H9 (cell line): ENCODE measurements around the gene FAM83F. TPM values are rescaled to one million over a fixed set of nuclear protein-coding genes. Genes with fewer than 3 reads are reported as not detected.

Experiments used
- DNase-seq: peaks from one replicate; pipeline ENCODE4 v3.0.0-alpha.2; 2017
- H2AFZ ChIP-seq: one replicate; pipeline ENCODE4 v1.6.1; 2013; ENCODE audit warnings: mild to moderate bottlenecking, low read length, control low read depth, moderate library complexity
- H2AK5ac ChIP-seq: 2 replicates; pipeline ENCODE4 v1.6.1; 2013; ENCODE audit warnings: low read length, control low read depth, mixed read lengths; ENCODE audit not compliant: insufficient read length
- H2BK120ac ChIP-seq: one replicate; pipeline ENCODE4 v1.6.1; 2013; ENCODE audit warnings: low read depth, mild to moderate bottlenecking, low read length, control low read depth, inconsistent platforms; ENCODE audit not compliant: poor library complexity, severe bottlenecking
- H2BK12ac ChIP-seq: 2 replicates; pipeline ENCODE4 v1.6.1; 2013; ENCODE audit warnings: low read length, control low read depth, mixed read lengths, low read depth; ENCODE audit not compliant: insufficient read length
- H2BK15ac ChIP-seq: 2 replicates; pipeline ENCODE4 v1.6.1; 2013; ENCODE audit warnings: low read depth, low read length, control low read depth
- H2BK20ac ChIP-seq: one replicate; pipeline ENCODE4 v1.6.1; 2013; ENCODE audit warnings: low read depth, mild to moderate bottlenecking, low read length, control low read depth, inconsistent platforms; ENCODE audit not compliant: poor library complexity, severe bottlenecking
- H2BK5ac ChIP-seq: 2 replicates; pipeline ENCODE4 v1.6.1; 2013; ENCODE audit warnings: low read length, control low read depth, mixed read lengths; ENCODE audit not compliant: insufficient read length
- H3K14ac ChIP-seq: 2 replicates; pipeline ENCODE4 v1.6.1; 2013; ENCODE audit warnings: low read length, control low read depth; ENCODE audit not compliant: insufficient read depth
- H3K18ac ChIP-seq: 2 replicates; pipeline ENCODE4 v1.6.1; 2013; ENCODE audit warnings: low read depth, mild to moderate bottlenecking, mixed read lengths, low read length, control low read depth; ENCODE audit not compliant: insufficient read length
- H3K23ac ChIP-seq: 2 replicates; pipeline ENCODE4 v1.6.1; 2013; ENCODE audit warnings: low read length, control low read depth, mixed read lengths, low read depth; ENCODE audit not compliant: insufficient read length
- H3K23me2 ChIP-seq: 2 replicates; pipeline ENCODE4 v1.6.1; 2013; ENCODE audit warnings: low read depth, mild to moderate bottlenecking, mixed read lengths, low read length, control low read depth; ENCODE audit not compliant: insufficient read length, poor library complexity, severe bottlenecking
- H3K27ac ChIP-seq: 2 replicates; pipeline ENCODE4 v1.5.1; 2013; ENCODE audit warnings: low read length, control low read depth, mixed read lengths, low read depth; ENCODE audit not compliant: insufficient read length
- H3K27me3 ChIP-seq: 2 replicates; pipeline ENCODE4 v1.6.1; 2013; ENCODE audit warnings: low read length, control low read depth, inconsistent platforms; ENCODE audit not compliant: insufficient read depth
- H3K4ac ChIP-seq: 2 replicates; pipeline ENCODE4 v1.6.1; 2013; ENCODE audit warnings: low read depth, mild to moderate bottlenecking, control low read depth, inconsistent platforms, low read length, moderate library complexity
- H3K4me1 ChIP-seq: 2 replicates; pipeline ENCODE4 v1.6.1; 2013; ENCODE audit warnings: low read length, control low read depth, inconsistent platforms; ENCODE audit not compliant: insufficient read depth
- H3K4me2 ChIP-seq: 2 replicates; pipeline ENCODE4 v1.6.1; 2013; ENCODE audit warnings: low read length, control low read depth, mixed read lengths; ENCODE audit not compliant: insufficient read length, insufficient read depth
- H3K56ac ChIP-seq: 2 replicates; pipeline ENCODE4 v1.6.1; 2013; ENCODE audit warnings: low read depth, mild to moderate bottlenecking, mixed read lengths, low read length, control low read depth; ENCODE audit not compliant: insufficient read length
- H3K79me1 ChIP-seq: 2 replicates; pipeline ENCODE4 v1.6.1; 2013; ENCODE audit warnings: low read depth, mild to moderate bottlenecking, moderate library complexity, low read length, control low read depth, inconsistent platforms; ENCODE audit not compliant: insufficient read depth, poor library complexity, severe bottlenecking
- H3K79me2 ChIP-seq: 2 replicates; pipeline ENCODE4 v1.6.1; 2013; ENCODE audit warnings: low read length, control low read depth, inconsistent platforms; ENCODE audit not compliant: insufficient read depth
- H3K9ac ChIP-seq: 2 replicates; pipeline ENCODE4 v1.6.1; 2013; ENCODE audit warnings: low read length, control low read depth, mixed read lengths; ENCODE audit not compliant: insufficient read length; ENCODE audit errors: extremely low read depth
- H3K9me3 ChIP-seq: one replicate; pipeline ENCODE4 v1.6.1; 2013; ENCODE audit warnings: low read depth, low read length, inconsistent platforms; ENCODE audit not compliant: control insufficient read depth
- H3T11ph ChIP-seq: one replicate; pipeline ENCODE4 v1.6.1; 2013; ENCODE audit warnings: mild to moderate bottlenecking, low read length, control low read depth, inconsistent platforms
- H4K20me1 ChIP-seq: one replicate; pipeline ENCODE4 v1.6.1; 2013; ENCODE audit not compliant: control insufficient read depth, insufficient read length, insufficient read depth
- H4K5ac ChIP-seq: 2 replicates; pipeline ENCODE4 v1.6.1; 2013; ENCODE audit warnings: low read depth, mild to moderate bottlenecking, mixed read lengths, low read length, control low read depth; ENCODE audit not compliant: insufficient read length
- H4K8ac ChIP-seq: replicated peaks from 2 replicates; pipeline ENCODE4 v1.6.1; 2013; ENCODE audit warnings: low read length, control low read depth, mixed read lengths, low read depth; ENCODE audit not compliant: insufficient read length
- H4K91ac ChIP-seq: 2 replicates; pipeline ENCODE4 v1.6.1; 2013; ENCODE audit warnings: low read depth, mild to moderate bottlenecking, moderate library complexity, mixed read lengths, low read length, control low read depth; ENCODE audit not compliant: insufficient read length
- H3K27ac Mint-ChIP-seq, 3 experiments: 2 replicates in 2 of 3; 3 replicates in 1 of 3; pipeline ENCODE4 v1.8.0; 2020 to 2021; ENCODE audit warnings: mixed read lengths in 3 of 3, mild to moderate bottlenecking in 1 of 3, moderate library complexity in 1 of 3
- H3K27me3 Mint-ChIP-seq: 2 replicates; pipeline ENCODE4 v1.8.0; 2021; ENCODE audit warnings: low read depth, mild to moderate bottlenecking, moderate library complexity, mixed read lengths
- H3K36me3 Mint-ChIP-seq, 3 experiments: 2 replicates in 2 of 3; 3 replicates in 1 of 3; pipeline ENCODE4 v1.8.0; 2020 to 2021; ENCODE audit warnings: low read depth in 3 of 3, mixed read lengths in 3 of 3; ENCODE audit not compliant: insufficient read depth in 1 of 3
- H3K4me1 Mint-ChIP-seq, 2 experiments: 2 replicates each; pipeline ENCODE4 v1.8.0; 2020; ENCODE audit warnings: mixed read lengths in 2 of 2
- H3K4me3 Mint-ChIP-seq, 2 experiments: 2 replicates in 1 of 2; 3 replicates in 1 of 2; pipeline ENCODE4 v1.8.0; 2020 to 2021; ENCODE audit warnings: mild to moderate bottlenecking in 2 of 2, mixed read lengths in 2 of 2, moderate library complexity in 1 of 2
- H3K9me3 Mint-ChIP-seq, 2 experiments: 2 replicates in 1 of 2; 3 replicates in 1 of 2; pipeline ENCODE4 v1.8.0; 2020; ENCODE audit warnings: mild to moderate bottlenecking in 2 of 2, mixed read lengths in 2 of 2, moderate library complexity in 1 of 2
- WGBS: extraction: QIAGEN DNeasy Blood & Tissue Kit; methylation state at CpG from one replicate; pipeline ENCODE4 v1.1.7; 2013; ENCODE audit warnings: missing lambda C conversion rate, low lambda C conversion rate, mixed read lengths; ENCODE audit not compliant: insufficient read length; ENCODE audit errors: extremely low coverage; 5-methylcytosine and 5-hydroxymethylcytosine counted together
- total RNA-seq: library from RNA; stranded (reverse); gene quantifications from 2 replicates; pipeline ENCODE4 v1.2.1, GENCODE V29; 2021
- TF ChIP-seq, protein P1 (sequence below): fragments of 200-600 bp; sonication (generic); conservative IDR thresholded peaks from 3 replicates; pipeline ENCODE4 v1.8.0; 2021; ENCODE audit warnings: antibody characterized with exemption, mild to moderate bottlenecking

FAM83F gene
- total RNA-seq, 1 experiment from 2014 or later, result 17.4 TPM

- Histone ChIP-seq H2AK5ac (no peak overlapping the region), H3T11ph (no peak overlapping the region), H2BK12ac (no peak overlapping the region), H4K5ac (no peak overlapping the region), H2AFZ (no peak overlapping the region), H2BK15ac (no peak overlapping the region), H3K4me1 (peaks cover 10% of the 10 kb centered on the region), H3K79me1 (peaks cover 8% of the 10 kb centered on the region), H3K9ac (no peak overlapping the region), H3K23me2 (no peaks in the 10 kb centered on the region), H3K18ac (no peak overlapping the region), H2BK5ac (no peak overlapping the region), H3K4ac (no peak overlapping the region), H2BK120ac (no peak overlapping the region), H3K23ac (no peak overlapping the region), H3K4me2 (no peak overlapping the region), H3K56ac (no peak overlapping the region), H3K27ac (no peak overlapping the region), H3K79me2 (no peaks in the 10 kb centered on the region), H3K14ac (no peak overlapping the region), H2BK20ac (no peak overlapping the region), H4K8ac (no peak overlapping the region), H4K91ac (no peak overlapping the region), H3K9me3 (no peaks in the 10 kb centered on the region), H4K20me1 (no peaks in the 10 kb centered on the region), H3K27me3 (no peaks in the 10 kb centered on the region; the same call in 1 of the 2 replicates)
- no peaks in the 10 kb centered on the region for H3K9me3 Mint-ChIP-seq
- WGBS, result no CpG with 5 or more reads among the region's 5 CpGs
- no peak overlapping the region for H3K27ac Mint-ChIP-seq
- no peaks in the 10 kb centered on the region; a peak in 1 of 7 replicates for H3K36me3 Mint-ChIP-seq
- no peaks in the 10 kb centered on the region for H3K27me3 Mint-ChIP-seq
- TF ChIP-seq, protein P1, sequence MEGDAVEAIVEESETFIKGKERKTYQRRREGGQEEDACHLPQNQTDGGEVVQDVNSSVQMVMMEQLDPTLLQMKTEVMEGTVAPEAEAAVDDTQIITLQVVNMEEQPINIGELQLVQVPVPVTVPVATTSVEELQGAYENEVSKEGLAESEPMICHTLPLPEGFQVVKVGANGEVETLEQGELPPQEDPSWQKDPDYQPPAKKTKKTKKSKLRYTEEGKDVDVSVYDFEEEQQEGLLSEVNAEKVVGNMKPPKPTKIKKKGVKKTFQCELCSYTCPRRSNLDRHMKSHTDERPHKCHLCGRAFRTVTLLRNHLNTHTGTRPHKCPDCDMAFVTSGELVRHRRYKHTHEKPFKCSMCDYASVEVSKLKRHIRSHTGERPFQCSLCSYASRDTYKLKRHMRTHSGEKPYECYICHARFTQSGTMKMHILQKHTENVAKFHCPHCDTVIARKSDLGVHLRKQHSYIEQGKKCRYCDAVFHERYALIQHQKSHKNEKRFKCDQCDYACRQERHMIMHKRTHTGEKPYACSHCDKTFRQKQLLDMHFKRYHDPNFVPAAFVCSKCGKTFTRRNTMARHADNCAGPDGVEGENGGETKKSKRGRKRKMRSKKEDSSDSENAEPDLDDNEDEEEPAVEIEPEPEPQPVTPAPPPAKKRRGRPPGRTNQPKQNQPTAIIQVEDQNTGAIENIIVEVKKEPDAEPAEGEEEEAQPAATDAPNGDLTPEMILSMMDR, result no peak
- peaks cover 13 to 18% of the 10 kb centered on the region in 2 experiments for H3K4me1 Mint-ChIP-seq
- no peak overlapping the region for H3K4me3 Mint-ChIP-seq
- DNase-seq, result no peak
Observed at GRCh38 chr22:40081662-40082061, 86.9 kb downstream of the FAM83F start.
